Kidney capillary endothelial cell (primary cell): ENCODE measurements around the gene OPN3.
A peak's percentile ranks its signal among the peaks of the same experiment; 100 is the strongest.

Experiments
- DNase-seq: peaks from one replicate; pipeline ENCODE4 v3.0.0-alpha.2; 2018; ENCODE audit warnings: low spot score

OPN3 gene

GRCh38 chr1:241645199-241645598 lies 5.0 kb upstream of the OPN3 start:
- DNase-seq: no peak

- no peak for DNase-seq
Observed at GRCh38 chr1:241644259-241644658, 4.1 kb upstream of the OPN3 start.

GRCh38 chr1:241642593-241642944 lies 2.4 kb upstream of the OPN3 start:
- DNase-seq: no peak

- DNase-seq: no peak
Observed at GRCh38 chr1:241641773-241642592, 1.8 kb upstream of the OPN3 start.

- DNase-seq: no peak
Observed at GRCh38 chr1:241640867-241641622, 876 bp upstream of the OPN3 start.

GRCh38 chr1:241639623-241640148 lies 483 bp downstream of the OPN3 start:
- peak; percentile 38 for DNase-seq

- DNase-seq: no peak
Observed at GRCh38 chr1:241638909-241639622, 1.1 kb downstream of the OPN3 start.

GRCh38 chr1:241638099-241638682 lies 2.0 kb downstream of the OPN3 start:
- no peak for DNase-seq

- DNase-seq: no peak
Observed at GRCh38 chr1:241637604-241638003, 2.6 kb downstream of the OPN3 start.

GRCh38 chr1:241637046-241637590 lies 3.1 kb downstream of the OPN3 start:
- DNase-seq: no peak

GRCh38 chr1:241636291-241636690 lies 3.9 kb downstream of the OPN3 start:
- no peak for DNase-seq

GRCh38 chr1:241635556-241636152 lies 4.5 kb downstream of the OPN3 start:
- DNase-seq: no peak

- no peak for DNase-seq
Observed at GRCh38 chr1:241632987-241633386, 7.2 kb downstream of the OPN3 start.

- DNase-seq: no peak
Observed at GRCh38 chr1:241631674-241632073, 8.5 kb downstream of the OPN3 start.

GRCh38 chr1:241630899-241631298 lies 9.3 kb downstream of the OPN3 start:
- DNase-seq: no peak

GRCh38 chr1:241630476-241630875 lies 9.7 kb downstream of the OPN3 start:
- no peak for DNase-seq

- no peak for DNase-seq
Observed at GRCh38 chr1:241630005-241630404, 10.2 kb downstream of the OPN3 start.

- DNase-seq: peak; percentile 52
Observed at GRCh38 chr1:241627453-241628259, 12.5 kb downstream of the OPN3 start.

GRCh38 chr1:241624935-241625334 lies 15.2 kb downstream of the OPN3 start:
- no peak for DNase-seq

- no peak for DNase-seq
Observed at GRCh38 chr1:241622669-241623068, 17.5 kb downstream of the OPN3 start.

- no peak for DNase-seq
Observed at GRCh38 chr1:241617426-241617825, 22.7 kb downstream of the OPN3 start.
